ENCODE measurements around the gene KIAA0513.

Gene KIAA0513

GRCh38 chr16:85136702-85137322 is 109.2 kb downstream of the KIAA0513 start:
- DNase-seq (ENCODE audit: low spot score), result peak; percentile 60

- peak; percentile 93 for DNase-seq (ENCODE audit: low spot score)
These were observed 109.9 kb downstream of the KIAA0513 start for GRCh38 chr16:85137323-85138072.

GRCh38 chr16:85138073-85138824 is 110.7 kb downstream of the KIAA0513 start:
- DNase-seq (ENCODE audit: low spot score), result no peak

DNA sequence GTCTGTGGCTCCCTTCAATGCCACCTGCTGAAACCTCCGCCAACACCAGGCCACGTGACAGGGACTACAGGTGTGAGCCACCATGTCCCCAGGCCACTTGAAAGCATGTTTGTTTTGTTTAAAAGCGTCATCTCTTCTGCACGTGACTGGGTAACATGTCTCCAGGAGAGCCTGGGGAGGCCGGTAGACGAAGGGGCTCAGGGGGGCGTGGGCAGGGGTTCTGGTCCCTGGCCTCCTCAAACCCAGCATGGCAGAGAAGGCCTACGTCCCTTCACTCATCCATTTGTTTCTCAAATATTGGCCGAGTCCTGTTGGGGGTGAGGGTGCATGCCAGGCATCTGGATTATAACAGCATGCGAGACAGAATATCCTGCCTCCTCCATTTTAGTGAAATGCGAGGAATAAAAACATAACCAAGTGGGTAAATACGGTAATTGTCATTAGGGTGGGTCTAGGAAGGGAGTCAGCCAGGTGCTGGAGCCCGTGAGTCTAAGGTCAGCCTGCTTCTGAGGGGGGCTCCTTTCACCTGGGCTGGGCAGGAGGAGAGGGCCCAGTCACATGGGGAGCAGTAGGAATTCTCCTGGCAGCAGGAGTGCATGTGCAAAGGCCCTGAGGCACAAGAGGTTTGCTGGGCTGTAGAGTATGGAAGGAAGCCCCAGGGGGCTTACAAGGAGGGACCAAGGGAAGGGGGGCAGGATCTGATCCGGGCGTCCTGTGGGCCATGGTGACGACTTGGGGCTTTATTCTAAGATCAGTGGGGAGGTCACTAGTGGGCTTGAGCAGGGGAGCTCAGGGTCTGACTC is 111.4 kb downstream of the KIAA0513 start:
- DNase-seq (ENCODE audit: low spot score), result no peak

- no peak for DNase-seq (ENCODE audit: low spot score)
These were observed 112.3 kb downstream of the KIAA0513 start for GRCh38 chr16:85139881-85140339.

GRCh38 chr16:85140455-85141012 is 112.9 kb downstream of the KIAA0513 start:
- no peak for DNase-seq (ENCODE audit: low spot score)

DNA sequence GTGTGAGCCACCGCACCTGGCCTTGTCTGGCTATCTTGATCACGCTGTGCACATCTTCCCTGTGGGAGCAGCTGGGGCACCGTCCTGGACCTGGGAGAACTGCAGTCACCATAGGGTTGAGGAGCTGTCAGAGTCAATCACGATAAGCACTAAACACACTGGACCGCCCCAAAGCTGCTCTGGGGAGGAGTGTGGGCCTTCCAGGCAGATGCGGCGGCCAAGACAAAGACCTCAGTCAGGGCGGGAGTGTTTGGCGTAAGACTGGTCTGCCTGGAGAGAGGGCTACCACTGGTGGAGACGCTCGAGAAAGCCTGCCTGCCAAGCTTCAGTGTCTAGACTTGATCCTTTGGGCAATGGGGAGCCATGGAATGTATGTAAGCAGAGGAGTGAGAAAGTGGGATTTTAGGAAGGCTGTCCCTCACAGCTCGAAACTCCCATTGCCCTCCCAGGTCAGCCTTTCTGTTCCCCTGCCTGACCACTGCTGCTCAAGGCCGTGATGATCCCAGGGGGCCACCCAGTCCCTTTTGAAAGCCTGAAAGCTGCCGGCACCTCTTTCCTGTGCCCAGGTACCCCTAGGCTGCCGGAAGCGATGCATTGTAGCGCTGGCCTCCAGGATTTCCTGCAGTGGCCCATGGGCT is 114.0 kb downstream of the KIAA0513 start:
- DNase-seq (ENCODE audit: low spot score), result no peak

- no peak for DNase-seq (ENCODE audit: low spot score)
These were observed 114.5 kb downstream of the KIAA0513 start for GRCh38 chr16:85142129-85142513.

DNA sequence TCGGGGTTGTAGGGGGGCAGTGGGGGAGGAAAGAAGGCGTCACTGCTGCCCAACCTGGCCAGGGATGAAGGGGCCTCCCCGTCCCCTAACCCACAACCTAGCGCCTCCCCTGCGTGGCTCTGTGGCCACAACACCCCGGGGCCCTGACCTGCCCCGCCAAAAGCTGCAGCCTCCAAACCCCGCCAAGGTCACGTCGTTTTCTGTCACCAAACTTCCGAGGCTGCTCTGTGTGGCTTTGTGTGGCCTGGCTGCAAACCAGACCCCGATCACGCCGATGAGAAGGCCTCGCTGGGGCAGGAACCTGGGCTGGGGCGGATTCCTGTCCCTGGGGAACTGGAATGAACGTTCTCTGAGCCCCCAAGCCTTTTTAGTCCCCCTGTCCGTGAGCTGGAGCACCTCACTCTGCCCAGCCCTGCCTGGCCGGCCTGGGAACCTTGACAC is 115.2 kb downstream of the KIAA0513 start:
- no peak for DNase-seq (ENCODE audit: low spot score)

All from AG08396 (cell line).